HepG2 (cell line): ENCODE measurements around the gene ARHGAP26. TPM values are rescaled to one million over a fixed set of nuclear protein-coding genes. Genes with fewer than 3 reads are reported as not detected.

Experiments used
- ASH2L ChIP-seq: fragments of 300-600, 200-600 bp; sonication (generic); IDR thresholded peaks from 2 replicates; pipeline ENCODE4 v1.7.0; 2017; ENCODE audit warnings: low read depth, mild to moderate bottlenecking, moderate library complexity, mixed read lengths, low read length; ENCODE audit not compliant: insufficient read length
- ATM ChIP-seq: fragments of 450-650 bp; IDR thresholded peaks from 2 replicates; pipeline ENCODE4 v1.7.1; 2017; ENCODE audit warnings: mild to moderate bottlenecking, borderline replicate concordance
- ATRX ChIP-seq: sonication (generic); formaldehyde crosslinking; IDR thresholded peaks from 2 replicates; pipeline ENCODE4 v1.4.0; 2020; ENCODE audit warnings: missing genetic modification reagents, borderline replicate concordance
- CBX1 ChIP-seq: IDR thresholded peaks from one replicate; pipeline ENCODE4 v1.6.1; 2016; ENCODE audit warnings: antibody characterized with exemption, low read depth
- CC2D1A ChIP-seq: sonication (generic); formaldehyde crosslinking; IDR thresholded peaks from 2 replicates; pipeline ENCODE4 v1.8.1; 2023; ENCODE audit warnings: mild to moderate bottlenecking, missing genetic modification reagents
- CENPX ChIP-seq: sonication (generic); formaldehyde crosslinking; IDR thresholded peaks from 2 replicates; pipeline ENCODE4 v1.9.0; 2021; ENCODE audit warnings: mild to moderate bottlenecking, missing genetic modification reagents, moderate library complexity
- CHD4 ChIP-seq: fragments of 200-600 bp; sonication (generic); IDR thresholded peaks from 2 replicates; pipeline ENCODE4 v1.7.0; 2017; ENCODE audit warnings: mild to moderate bottlenecking, low read length, borderline replicate concordance
- EEA1 ChIP-seq: sonication (generic); formaldehyde crosslinking; IDR thresholded peaks from 2 replicates; pipeline ENCODE4 v1.5.1; 2020; ENCODE audit warnings: mild to moderate bottlenecking, missing genetic modification reagents, borderline replicate concordance
- GPN1 ChIP-seq: sonication (generic); formaldehyde crosslinking; IDR thresholded peaks from 2 replicates; pipeline ENCODE4 v1.5.1; 2020; ENCODE audit warnings: missing genetic modification reagents, borderline replicate concordance
- HMGXB4 ChIP-seq, 2 experiments: sonication (generic) in 1 of 2; formaldehyde crosslinking in 1 of 2; IDR thresholded peaks; 2 replicates each; pipeline versions ENCODE4 v1.4.0 to v1.6.1; 2018 to 2020; ENCODE audit warnings: missing genetic modification reagents in 2 of 2, borderline replicate concordance in 1 of 2, low read depth in 1 of 2, mild to moderate bottlenecking in 1 of 2, missing biosample characterization in 1 of 2
- HOMEZ ChIP-seq: IDR thresholded peaks from 2 replicates; pipeline ENCODE4 v1.6.1; 2016; ENCODE audit warnings: low read depth
- HOXA7 ChIP-seq: sonication (generic); formaldehyde crosslinking; IDR thresholded peaks from 2 replicates; pipeline ENCODE4 v1.8.1; 2022; ENCODE audit warnings: mild to moderate bottlenecking, missing genetic modification reagents, moderate library complexity
- KLF6 ChIP-seq: IDR thresholded peaks from 2 replicates; pipeline ENCODE4 v1.8.0; 2016; ENCODE audit warnings: missing biosample characterization, missing genetic modification reagents
- MED1 ChIP-seq: sonication (generic); formaldehyde crosslinking; IDR thresholded peaks from 2 replicates; pipeline ENCODE4 v1.4.0; 2020; ENCODE audit warnings: missing genetic modification reagents
- MIER3 ChIP-seq: IDR thresholded peaks from 2 replicates; pipeline ENCODE4 v1.6.1; 2016; ENCODE audit warnings: missing compliant biosample characterization, borderline replicate concordance
- MZF1 ChIP-seq: sonication (generic); formaldehyde crosslinking; IDR thresholded peaks from 2 replicates; pipeline ENCODE4 v1.8.1; 2023; ENCODE audit warnings: mild to moderate bottlenecking, missing genetic modification reagents, borderline replicate concordance
- NR0B2 ChIP-seq: sonication (generic); formaldehyde crosslinking; IDR thresholded peaks from 2 replicates; pipeline ENCODE4 v1.4.0; 2020; ENCODE audit warnings: mild to moderate bottlenecking, missing genetic modification reagents
- PTBP1 ChIP-seq: fragments of 200-400 bp; formaldehyde crosslinking; IDR thresholded peaks from 2 replicates; pipeline ENCODE4 v1.6.1; 2018; ENCODE audit warnings: low read length, low read depth; ENCODE audit not compliant: poor library complexity, severe bottlenecking
- TGIF2 ChIP-seq: IDR thresholded peaks from 2 replicates; pipeline ENCODE4 v1.6.1; 2016; ENCODE audit warnings: control low read depth, missing compliant biosample characterization
- ZBTB7B ChIP-seq: sonication (generic); formaldehyde crosslinking; IDR thresholded peaks from 2 replicates; pipeline ENCODE4 v1.4.0; 2020; ENCODE audit warnings: missing genetic modification reagents
- ZNF329 ChIP-seq: sonication (generic); formaldehyde crosslinking; IDR thresholded peaks from 2 replicates; pipeline ENCODE4 v1.9.0; 2021; ENCODE audit warnings: low read depth, mild to moderate bottlenecking, missing genetic modification reagents
- ZNF484 ChIP-seq: sonication (generic); formaldehyde crosslinking; IDR thresholded peaks from 2 replicates; pipeline ENCODE4 v1.5.1; 2020; ENCODE audit warnings: mild to moderate bottlenecking, low read depth, missing genetic modification reagents, borderline replicate concordance
- ZNF746 ChIP-seq: sonication (generic); formaldehyde crosslinking; IDR thresholded peaks from 2 replicates; pipeline ENCODE4 v1.8.0; 2022; ENCODE audit warnings: mild to moderate bottlenecking, missing genetic modification reagents
- ZNF790 ChIP-seq: sonication (generic); formaldehyde crosslinking; IDR thresholded peaks from 2 replicates; pipeline ENCODE4 v1.8.0; 2022; ENCODE audit warnings: missing genetic modification reagents, mild to moderate bottlenecking, borderline replicate concordance
- ZSCAN12 ChIP-seq: sonication (generic); formaldehyde crosslinking; IDR thresholded peaks from 2 replicates; pipeline ENCODE4 v1.9.0; 2021; ENCODE audit warnings: mild to moderate bottlenecking, missing genetic modification reagents
- polyA plus RNA-seq, 8 experiments: library from polyadenylated mRNA; depleted of rRNA in 3 of 8; stranded (reverse) in 7 of 8; unstranded in 1 of 8; fragments of >200 nt; fragmentation: Illumina TruSeq in 4 of 8; extraction: Trizol in 4 of 8; gene quantifications; 2 replicates each; pipeline versions ENCODE4 v1.2.1 to v1.2.3, GENCODE V29; 2011 to 2016; ENCODE audit warnings: low read depth in 4 of 8, missing spikeins in 1 of 8, mixed read lengths in 1 of 8; ENCODE audit not compliant: insufficient read depth in 1 of 8
- total RNA-seq, 5 experiments: library from RNA; depleted of rRNA; stranded (reverse); fragments of >200 nt; fragmentation: Illumina TruSeq; extraction: Trizol; gene quantifications; 2 replicates each; pipeline ENCODE4 v1.2.3, GENCODE V29; 2016; ENCODE audit warnings: low read depth in 1 of 5
- TF ChIP-seq, protein P1 (sequence below): sonication (generic); formaldehyde crosslinking; IDR thresholded peaks from 2 replicates; pipeline ENCODE4 v1.5.0; 2020; ENCODE audit warnings: missing genetic modification reagents
- TF ChIP-seq, protein P2 (sequence below): sonication (generic); formaldehyde crosslinking; IDR thresholded peaks from 2 replicates; pipeline ENCODE4 v1.8.0; 2023; ENCODE audit warnings: mild to moderate bottlenecking, missing genetic modification reagents

ARHGAP26 gene
- total and polyA plus RNA-seq, 2 of the 13 experiments (the other 11 are each of a cell fraction or from before 2014, with no cell fraction given) = 9.6 to 18.2 TPM

- TF ChIP-seq, protein P1, sequence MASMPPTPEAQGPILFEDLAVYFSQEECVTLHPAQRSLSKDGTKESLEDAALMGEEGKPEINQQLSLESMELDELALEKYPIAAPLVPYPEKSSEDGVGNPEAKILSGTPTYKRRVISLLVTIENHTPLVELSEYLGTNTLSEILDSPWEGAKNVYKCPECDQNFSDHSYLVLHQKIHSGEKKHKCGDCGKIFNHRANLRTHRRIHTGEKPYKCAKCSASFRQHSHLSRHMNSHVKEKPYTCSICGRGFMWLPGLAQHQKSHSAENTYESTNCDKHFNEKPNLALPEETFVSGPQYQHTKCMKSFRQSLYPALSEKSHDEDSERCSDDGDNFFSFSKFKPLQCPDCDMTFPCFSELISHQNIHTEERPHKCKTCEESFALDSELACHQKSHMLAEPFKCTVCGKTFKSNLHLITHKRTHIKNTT (CRISPR knock-in tag) = no peak
- TF ChIP-seq ZNF746 (CRISPR knock-in tag) = no peak
- TF ChIP-seq MIER3 (CRISPR knock-in tag) = no peak; the same call in 1 of the 2 replicates
- TF ChIP-seq CBX1 = no peak
- TF ChIP-seq HOXA7 (CRISPR knock-in tag) = no peak
- no peak for TF ChIP-seq ZNF329 (CRISPR knock-in tag)
- TF ChIP-seq ZSCAN12 (CRISPR knock-in tag) = no peak
- no peak for TF ChIP-seq TGIF2 (CRISPR knock-in tag)
- peak; percentile 69 for TF ChIP-seq MED1
- TF ChIP-seq ZBTB7B (CRISPR knock-in tag) = no peak
- TF ChIP-seq HOMEZ = 0 out of 2 replicates have a peak, but pooled peaks have one; percentile 14
- no peak for TF ChIP-seq ZNF484
- TF ChIP-seq MZF1 (CRISPR knock-in tag) = no peak
- TF ChIP-seq ATM = no peak
- peak; percentile 58 for TF ChIP-seq ASH2L
- TF ChIP-seq, protein P2, sequence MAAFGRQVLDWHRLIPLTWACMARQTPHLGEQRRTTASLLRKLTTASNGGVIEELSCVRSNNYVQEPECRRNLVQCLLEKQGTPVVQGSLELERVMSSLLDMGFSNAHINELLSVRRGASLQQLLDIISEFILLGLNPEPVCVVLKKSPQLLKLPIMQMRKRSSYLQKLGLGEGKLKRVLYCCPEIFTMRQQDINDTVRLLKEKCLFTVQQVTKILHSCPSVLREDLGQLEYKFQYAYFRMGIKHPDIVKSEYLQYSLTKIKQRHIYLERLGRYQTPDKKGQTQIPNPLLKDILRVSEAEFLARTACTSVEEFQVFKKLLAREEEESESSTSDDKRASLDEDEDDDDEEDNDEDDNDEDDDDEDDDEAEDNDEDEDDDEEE = no peak
- TF ChIP-seq KLF6 (CRISPR knock-in tag) = no peak
- no peak for TF ChIP-seq PTBP1
- no peak for TF ChIP-seq ZNF790 (CRISPR knock-in tag)
- no peak for TF ChIP-seq HMGXB4 (CRISPR knock-in tag; IDR thresholded peaks at IDR 0.05; ENCODE audit: borderline replicate concordance in 1 of 2, low read depth in 1 of 2)
- TF ChIP-seq GPN1 (CRISPR knock-in tag) = no peak
- TF ChIP-seq CENPX (CRISPR knock-in tag) = no peak
- no peak for TF ChIP-seq CHD4
- TF ChIP-seq EEA1 = no peak
- no peak for TF ChIP-seq CC2D1A (CRISPR knock-in tag)
- TF ChIP-seq ATRX (CRISPR knock-in tag) = no peak
- no peak for TF ChIP-seq NR0B2 (CRISPR knock-in tag)
Measured at GRCh38 chr5:142820447-142820846, 50.3 kb downstream of the ARHGAP26 start (continued).
